Stimulated activated CD8-positive, alpha-beta memory T cell treated with anti-CD3 and anti-CD28 coated beads, Interleukin-4, amount 100 ng/mL, for 24 hours (primary cell): ENCODE data around the gene ARHGDIA.
"Not testable (repeated sequence)": the region's sequence is repeated elsewhere in the genome, so short reads cannot be mapped to it uniquely, and the experiment has no call there.

ENCODE experiments used
- DNase-seq: peaks from one replicate; pipeline ENCODE4 v3.0.0-alpha.2; 2020; ENCODE audit warnings: low read depth

The ARHGDIA gene

GRCh38 chr17:81870981-81871386 is at the start of gene ARHGDIA:
Gene ARHGDIA (minus strand): TSS chr17:81871337. CDS start chr17:81869930, 1,407 bp downstream.
- DNase-seq, result no peak

GRCh38 chr17:81918832-81919545 is 47.9 kb upstream of the ARHGDIA start:
- DNase-seq, result no peak

- not testable (repeated sequence) for DNase-seq
Measured at GRCh38 chr17:81918333-81918669, 47.2 kb upstream of the ARHGDIA start.

GRCh38 chr17:81917565-81918332 is 46.6 kb upstream of the ARHGDIA start, which contains the start of gene SIRT7:
Gene SIRT7 (minus strand): TSS chr17:81918176. CDS start chr17:81918131, 45 bp downstream.
- peak; percentile 63 for DNase-seq

- DNase-seq, result no peak
Measured at GRCh38 chr17:81916234-81917001, 45.3 kb upstream of the ARHGDIA start.

- DNase-seq, result no peak
Measured at GRCh38 chr17:81915331-81915730, 44.2 kb upstream of the ARHGDIA start.

- no peak for DNase-seq
Measured at GRCh38 chr17:81914103-81914850, 43.1 kb upstream of the ARHGDIA start.

GRCh38 chr17:81913394-81914102 is 42.4 kb upstream of the ARHGDIA start:
- no peak for DNase-seq

GRCh38 chr17:81912441-81913309 is 41.5 kb upstream of the ARHGDIA start:
- DNase-seq, result no peak

- no peak for DNase-seq
Measured at GRCh38 chr17:81911969-81912368, 40.8 kb upstream of the ARHGDIA start.

GRCh38 chr17:81911277-81911961 is 40.3 kb upstream of the ARHGDIA start, which contains the start of gene PCYT2:
Gene PCYT2 (minus strand): TSS chr17:81911399. CDS start chr17:81911355, 44 bp downstream.
- DNase-seq, result peak; percentile 85

- DNase-seq, result no peak
Measured at GRCh38 chr17:81910840-81911276, 39.7 kb upstream of the ARHGDIA start.

- DNase-seq, result no peak
Measured at GRCh38 chr17:81909966-81910839, 39.1 kb upstream of the ARHGDIA start.

- no peak for DNase-seq
Measured at GRCh38 chr17:81909231-81909630, 38.1 kb upstream of the ARHGDIA start.

- DNase-seq, result no peak
Measured at GRCh38 chr17:81908793-81909192, 37.7 kb upstream of the ARHGDIA start.

GRCh38 chr17:81907219-81908145 is 36.3 kb upstream of the ARHGDIA start:
- DNase-seq, result no peak

GRCh38 chr17:81906476-81907218 is 35.5 kb upstream of the ARHGDIA start:
- DNase-seq, result no peak
